H9 (cell line): ENCODE results near the gene TP73. TPM values are rescaled to one million over a fixed set of nuclear protein-coding genes. Genes with fewer than 3 reads are reported as not detected.

Experiments
- DNase-seq: peaks from one replicate; pipeline ENCODE4 v3.0.0-alpha.2; 2017
- H2AFZ ChIP-seq: one replicate; pipeline ENCODE4 v1.6.1; 2013; ENCODE audit warnings: mild to moderate bottlenecking, low read length, control low read depth, moderate library complexity
- H2AK5ac ChIP-seq: 2 replicates; pipeline ENCODE4 v1.6.1; 2013; ENCODE audit warnings: low read length, control low read depth, mixed read lengths; ENCODE audit not compliant: insufficient read length
- H2BK120ac ChIP-seq: one replicate; pipeline ENCODE4 v1.6.1; 2013; ENCODE audit warnings: low read depth, mild to moderate bottlenecking, low read length, control low read depth, inconsistent platforms; ENCODE audit not compliant: poor library complexity, severe bottlenecking
- H2BK12ac ChIP-seq: 2 replicates; pipeline ENCODE4 v1.6.1; 2013; ENCODE audit warnings: low read length, control low read depth, mixed read lengths, low read depth; ENCODE audit not compliant: insufficient read length
- H2BK15ac ChIP-seq: 2 replicates; pipeline ENCODE4 v1.6.1; 2013; ENCODE audit warnings: low read depth, low read length, control low read depth
- H2BK20ac ChIP-seq: one replicate; pipeline ENCODE4 v1.6.1; 2013; ENCODE audit warnings: low read depth, mild to moderate bottlenecking, low read length, control low read depth, inconsistent platforms; ENCODE audit not compliant: poor library complexity, severe bottlenecking
- H2BK5ac ChIP-seq: 2 replicates; pipeline ENCODE4 v1.6.1; 2013; ENCODE audit warnings: low read length, control low read depth, mixed read lengths; ENCODE audit not compliant: insufficient read length
- H3K14ac ChIP-seq: 2 replicates; pipeline ENCODE4 v1.6.1; 2013; ENCODE audit warnings: low read length, control low read depth; ENCODE audit not compliant: insufficient read depth
- H3K18ac ChIP-seq: 2 replicates; pipeline ENCODE4 v1.6.1; 2013; ENCODE audit warnings: low read depth, mild to moderate bottlenecking, mixed read lengths, low read length, control low read depth; ENCODE audit not compliant: insufficient read length
- H3K23ac ChIP-seq: 2 replicates; pipeline ENCODE4 v1.6.1; 2013; ENCODE audit warnings: low read length, control low read depth, mixed read lengths, low read depth; ENCODE audit not compliant: insufficient read length
- H3K23me2 ChIP-seq: 2 replicates; pipeline ENCODE4 v1.6.1; 2013; ENCODE audit warnings: low read depth, mild to moderate bottlenecking, mixed read lengths, low read length, control low read depth; ENCODE audit not compliant: insufficient read length, poor library complexity, severe bottlenecking
- H3K27ac ChIP-seq: 2 replicates; pipeline ENCODE4 v1.5.1; 2013; ENCODE audit warnings: low read length, control low read depth, mixed read lengths, low read depth; ENCODE audit not compliant: insufficient read length
- H3K27me3 ChIP-seq: 2 replicates; pipeline ENCODE4 v1.6.1; 2013; ENCODE audit warnings: low read length, control low read depth, inconsistent platforms; ENCODE audit not compliant: insufficient read depth
- H3K4ac ChIP-seq: 2 replicates; pipeline ENCODE4 v1.6.1; 2013; ENCODE audit warnings: low read depth, mild to moderate bottlenecking, control low read depth, inconsistent platforms, low read length, moderate library complexity
- H3K4me1 ChIP-seq: 2 replicates; pipeline ENCODE4 v1.6.1; 2013; ENCODE audit warnings: low read length, control low read depth, inconsistent platforms; ENCODE audit not compliant: insufficient read depth
- H3K4me2 ChIP-seq: 2 replicates; pipeline ENCODE4 v1.6.1; 2013; ENCODE audit warnings: low read length, control low read depth, mixed read lengths; ENCODE audit not compliant: insufficient read length, insufficient read depth
- H3K56ac ChIP-seq: 2 replicates; pipeline ENCODE4 v1.6.1; 2013; ENCODE audit warnings: low read depth, mild to moderate bottlenecking, mixed read lengths, low read length, control low read depth; ENCODE audit not compliant: insufficient read length
- H3K79me1 ChIP-seq: 2 replicates; pipeline ENCODE4 v1.6.1; 2013; ENCODE audit warnings: low read depth, mild to moderate bottlenecking, moderate library complexity, low read length, control low read depth, inconsistent platforms; ENCODE audit not compliant: insufficient read depth, poor library complexity, severe bottlenecking
- H3K79me2 ChIP-seq: 2 replicates; pipeline ENCODE4 v1.6.1; 2013; ENCODE audit warnings: low read length, control low read depth, inconsistent platforms; ENCODE audit not compliant: insufficient read depth
- H3K9ac ChIP-seq: 2 replicates; pipeline ENCODE4 v1.6.1; 2013; ENCODE audit warnings: low read length, control low read depth, mixed read lengths; ENCODE audit not compliant: insufficient read length; ENCODE audit errors: extremely low read depth
- H3K9me3 ChIP-seq: one replicate; pipeline ENCODE4 v1.6.1; 2013; ENCODE audit warnings: low read depth, low read length, inconsistent platforms; ENCODE audit not compliant: control insufficient read depth
- H3T11ph ChIP-seq: one replicate; pipeline ENCODE4 v1.6.1; 2013; ENCODE audit warnings: mild to moderate bottlenecking, low read length, control low read depth, inconsistent platforms
- H4K20me1 ChIP-seq: one replicate; pipeline ENCODE4 v1.6.1; 2013; ENCODE audit not compliant: control insufficient read depth, insufficient read length, insufficient read depth
- H4K5ac ChIP-seq: 2 replicates; pipeline ENCODE4 v1.6.1; 2013; ENCODE audit warnings: low read depth, mild to moderate bottlenecking, mixed read lengths, low read length, control low read depth; ENCODE audit not compliant: insufficient read length
- H4K8ac ChIP-seq: replicated peaks from 2 replicates; pipeline ENCODE4 v1.6.1; 2013; ENCODE audit warnings: low read length, control low read depth, mixed read lengths, low read depth; ENCODE audit not compliant: insufficient read length
- H4K91ac ChIP-seq: 2 replicates; pipeline ENCODE4 v1.6.1; 2013; ENCODE audit warnings: low read depth, mild to moderate bottlenecking, moderate library complexity, mixed read lengths, low read length, control low read depth; ENCODE audit not compliant: insufficient read length
- H3K27ac Mint-ChIP-seq, 3 experiments: 2 replicates in 2 of 3; 3 replicates in 1 of 3; pipeline ENCODE4 v1.8.0; 2020 to 2021; ENCODE audit warnings: mixed read lengths in 3 of 3, mild to moderate bottlenecking in 1 of 3, moderate library complexity in 1 of 3
- H3K27me3 Mint-ChIP-seq: 2 replicates; pipeline ENCODE4 v1.8.0; 2021; ENCODE audit warnings: low read depth, mild to moderate bottlenecking, moderate library complexity, mixed read lengths
- H3K36me3 Mint-ChIP-seq, 3 experiments: 2 replicates in 2 of 3; 3 replicates in 1 of 3; pipeline ENCODE4 v1.8.0; 2020 to 2021; ENCODE audit warnings: low read depth in 3 of 3, mixed read lengths in 3 of 3; ENCODE audit not compliant: insufficient read depth in 1 of 3
- H3K4me1 Mint-ChIP-seq, 2 experiments: 2 replicates each; pipeline ENCODE4 v1.8.0; 2020; ENCODE audit warnings: mixed read lengths in 2 of 2
- H3K4me3 Mint-ChIP-seq, 2 experiments: 2 replicates in 1 of 2; 3 replicates in 1 of 2; pipeline ENCODE4 v1.8.0; 2020 to 2021; ENCODE audit warnings: mild to moderate bottlenecking in 2 of 2, mixed read lengths in 2 of 2, moderate library complexity in 1 of 2
- H3K9me3 Mint-ChIP-seq, 2 experiments: 2 replicates in 1 of 2; 3 replicates in 1 of 2; pipeline ENCODE4 v1.8.0; 2020; ENCODE audit warnings: mild to moderate bottlenecking in 2 of 2, mixed read lengths in 2 of 2, moderate library complexity in 1 of 2
- WGBS: extraction: QIAGEN DNeasy Blood & Tissue Kit; methylation state at CpG from one replicate; pipeline ENCODE4 v1.1.7; 2013; ENCODE audit warnings: missing lambda C conversion rate, low lambda C conversion rate, mixed read lengths; ENCODE audit not compliant: insufficient read length; ENCODE audit errors: extremely low coverage; 5-methylcytosine and 5-hydroxymethylcytosine counted together
- total RNA-seq: library from RNA; stranded (reverse); gene quantifications from 2 replicates; pipeline ENCODE4 v1.2.1, GENCODE V29; 2021
- TF ChIP-seq, protein P1 (sequence below): fragments of 200-600 bp; sonication (generic); conservative IDR thresholded peaks from 3 replicates; pipeline ENCODE4 v1.8.0; 2021; ENCODE audit warnings: antibody characterized with exemption, mild to moderate bottlenecking

Gene TP73
- total RNA-seq, 1 experiment from 2014 or later, result 4.7 TPM

DNA sequence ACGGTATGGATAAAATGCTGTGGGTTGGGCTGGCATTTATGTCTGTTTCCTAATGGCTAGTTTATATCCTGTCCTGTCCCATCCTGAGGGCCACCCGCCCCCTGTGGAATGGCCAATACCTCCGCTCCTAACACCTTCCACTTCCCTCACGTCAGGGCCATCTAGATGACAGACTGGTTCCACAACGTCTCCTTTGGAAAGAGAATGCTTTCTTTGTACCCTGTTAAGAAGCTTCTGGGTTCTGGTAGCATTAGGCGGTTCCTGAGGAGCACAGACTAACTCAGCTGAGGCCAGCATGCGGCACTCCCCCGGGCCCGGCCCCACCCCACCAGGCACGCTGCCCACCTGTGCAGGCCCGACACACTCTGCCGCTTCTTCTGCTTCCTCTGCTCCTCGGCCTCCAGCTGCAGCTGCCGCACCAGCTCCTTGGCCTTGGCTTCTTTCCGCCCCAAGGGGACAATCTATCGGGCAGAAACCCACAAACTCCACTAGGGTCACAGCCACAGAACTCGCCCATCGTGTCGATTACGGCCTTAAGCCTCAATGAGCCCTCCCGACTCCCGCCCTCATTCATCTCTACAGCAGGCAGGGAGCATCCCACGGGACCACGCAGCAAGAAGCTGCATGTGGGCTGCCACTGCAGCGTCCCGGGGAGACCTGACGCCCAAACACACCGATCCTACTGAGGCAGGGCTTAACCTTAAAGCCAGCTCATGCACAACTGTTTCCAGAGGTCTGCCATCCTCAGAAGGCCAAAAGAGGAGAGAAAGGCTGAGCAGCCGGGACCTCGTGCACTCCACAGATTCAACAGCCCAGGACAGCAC, 131.5 kb downstream of the TP73 start:
- WGBS, result no CpG with 5 or more reads among the region's 30 CpGs

More for the DNA sequence above, 131.5 kb downstream of the TP73 start:
- Mint-ChIP-seq H3K27me3 (no peaks in the 10 kb centered on the region), H3K27ac (no peak overlapping the region; a peak in 1 of 7 replicates), H3K4me3 (no peak overlapping the region; a peak in 1 of 5 replicates), H3K36me3 (peaks cover 73 to 86% (median 86%) of the 10 kb centered on the region in 3 experiments), H3K9me3 (no peaks in the 10 kb centered on the region), H3K4me1 (peaks cover 5 to 7% of the 10 kb centered on the region in 2 experiments; a peak in 3 of 4 replicates)
- TF ChIP-seq, protein P1, sequence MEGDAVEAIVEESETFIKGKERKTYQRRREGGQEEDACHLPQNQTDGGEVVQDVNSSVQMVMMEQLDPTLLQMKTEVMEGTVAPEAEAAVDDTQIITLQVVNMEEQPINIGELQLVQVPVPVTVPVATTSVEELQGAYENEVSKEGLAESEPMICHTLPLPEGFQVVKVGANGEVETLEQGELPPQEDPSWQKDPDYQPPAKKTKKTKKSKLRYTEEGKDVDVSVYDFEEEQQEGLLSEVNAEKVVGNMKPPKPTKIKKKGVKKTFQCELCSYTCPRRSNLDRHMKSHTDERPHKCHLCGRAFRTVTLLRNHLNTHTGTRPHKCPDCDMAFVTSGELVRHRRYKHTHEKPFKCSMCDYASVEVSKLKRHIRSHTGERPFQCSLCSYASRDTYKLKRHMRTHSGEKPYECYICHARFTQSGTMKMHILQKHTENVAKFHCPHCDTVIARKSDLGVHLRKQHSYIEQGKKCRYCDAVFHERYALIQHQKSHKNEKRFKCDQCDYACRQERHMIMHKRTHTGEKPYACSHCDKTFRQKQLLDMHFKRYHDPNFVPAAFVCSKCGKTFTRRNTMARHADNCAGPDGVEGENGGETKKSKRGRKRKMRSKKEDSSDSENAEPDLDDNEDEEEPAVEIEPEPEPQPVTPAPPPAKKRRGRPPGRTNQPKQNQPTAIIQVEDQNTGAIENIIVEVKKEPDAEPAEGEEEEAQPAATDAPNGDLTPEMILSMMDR, result no peak
- no peak overlapping the region for H4K8ac ChIP-seq
- no peaks in the 10 kb centered on the region for H4K20me1 ChIP-seq
- no peak overlapping the region for H2AK5ac ChIP-seq
- no peaks in the 10 kb centered on the region for H3K4me1 ChIP-seq
- no peak overlapping the region for H3K9ac ChIP-seq
- peaks cover 3% of the 10 kb centered on the region; the same call in 1 of the 2 replicates for H3K79me2 ChIP-seq
- no peak overlapping the region for H2BK120ac ChIP-seq
- H3T11ph ChIP-seq, result no peak overlapping the region
- H3K4me2 ChIP-seq, result no peak overlapping the region
- no peak overlapping the region for H2AFZ ChIP-seq
- no peaks in the 10 kb centered on the region for H3K27me3 ChIP-seq
- no peaks in the 10 kb centered on the region for H3K23me2 ChIP-seq
- H3K14ac ChIP-seq, result no peak overlapping the region
- H3K79me1 ChIP-seq, result no peaks in the 10 kb centered on the region
- no peak overlapping the region for H3K18ac ChIP-seq
- no peak overlapping the region for H2BK15ac ChIP-seq
- DNase-seq, result no peak
- no peak overlapping the region for H2BK20ac ChIP-seq
- no peak overlapping the region for H3K27ac ChIP-seq
- H4K91ac ChIP-seq, result no peak overlapping the region
- no peak overlapping the region for H4K5ac ChIP-seq
- H3K4ac ChIP-seq, result no peak overlapping the region
- no peaks in the 10 kb centered on the region for H3K9me3 ChIP-seq
- no peak overlapping the region for H2BK12ac ChIP-seq
- H2BK5ac ChIP-seq, result no peak overlapping the region
- no peak overlapping the region for H3K56ac ChIP-seq
- H3K23ac ChIP-seq, result no peak overlapping the region
